HG02840 (cell line): ENCODE measurements around the gene INPP5F.
A peak's percentile ranks its signal among the peaks of the same experiment; 100 is the strongest.
"Not testable (repeated sequence)": the region's sequence is repeated elsewhere in the genome, so short reads cannot be mapped to it uniquely, and the experiment has no call there.

Experiments used
- ATAC-seq: cut with Tn5 transposase; IDR thresholded peaks from one replicate; pipeline ENCODE4 v1.9.1; 2021; ENCODE audit warnings: mild to moderate bottlenecking, moderate library complexity, moderate number of reproducible peaks; ENCODE audit not compliant: unreplicated experiment, low FRiP score

INPP5F gene

DNA sequence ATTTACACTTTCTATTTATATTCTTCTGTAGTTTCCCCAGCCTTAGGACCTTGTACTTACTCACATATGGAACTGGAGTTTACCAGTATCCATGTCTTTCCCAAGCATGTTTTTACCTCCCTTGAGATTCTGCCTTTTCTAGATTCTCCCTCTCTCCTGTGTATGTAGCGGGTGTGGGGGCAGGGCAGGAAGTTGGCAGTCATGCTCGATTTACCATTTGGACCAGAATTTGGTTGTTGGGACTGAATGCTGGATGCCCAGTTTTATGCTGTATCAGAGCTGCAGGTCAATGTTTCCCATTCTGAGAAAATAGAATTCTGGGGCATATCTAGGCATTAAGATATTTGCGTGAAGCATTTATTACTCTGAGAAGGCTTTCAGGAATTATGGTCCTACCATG lies 14.2 kb downstream of the INPP5F start:
- ATAC-seq: no peak

DNA sequence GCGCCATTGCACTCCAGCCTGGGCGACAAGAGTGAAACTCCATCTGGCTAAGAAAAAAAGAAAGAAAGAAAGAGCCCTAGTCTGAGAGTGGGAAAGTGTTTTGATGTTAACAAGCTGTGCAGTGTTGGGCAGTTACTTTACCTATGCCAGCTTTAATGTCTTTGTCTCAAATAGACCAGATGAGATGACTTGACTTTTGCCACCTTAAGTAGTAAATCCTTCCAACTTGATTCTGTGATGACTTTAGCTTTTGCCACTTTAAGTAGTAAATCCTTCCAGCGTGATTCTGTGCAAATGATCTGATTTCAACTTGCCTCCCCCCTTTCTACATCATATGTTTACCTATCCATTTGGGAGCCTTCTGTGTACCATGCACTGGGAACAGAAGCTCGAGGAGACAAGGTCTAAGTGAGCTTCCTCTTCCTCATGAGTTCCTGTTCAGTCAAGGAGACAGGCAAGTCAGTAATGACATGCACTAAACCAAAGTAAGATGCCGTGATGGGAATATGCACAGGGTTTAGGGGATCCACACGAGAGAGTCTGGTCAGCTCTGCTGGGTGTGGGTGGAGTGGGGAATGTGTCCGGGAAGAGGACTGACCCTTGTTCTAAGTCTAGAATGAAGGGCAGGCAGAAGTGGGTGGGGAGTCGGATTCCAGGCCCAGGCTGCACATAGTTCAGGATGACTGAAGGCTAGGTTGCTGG lies 17.2 kb downstream of the INPP5F start:
- ATAC-seq: no peak

DNA sequence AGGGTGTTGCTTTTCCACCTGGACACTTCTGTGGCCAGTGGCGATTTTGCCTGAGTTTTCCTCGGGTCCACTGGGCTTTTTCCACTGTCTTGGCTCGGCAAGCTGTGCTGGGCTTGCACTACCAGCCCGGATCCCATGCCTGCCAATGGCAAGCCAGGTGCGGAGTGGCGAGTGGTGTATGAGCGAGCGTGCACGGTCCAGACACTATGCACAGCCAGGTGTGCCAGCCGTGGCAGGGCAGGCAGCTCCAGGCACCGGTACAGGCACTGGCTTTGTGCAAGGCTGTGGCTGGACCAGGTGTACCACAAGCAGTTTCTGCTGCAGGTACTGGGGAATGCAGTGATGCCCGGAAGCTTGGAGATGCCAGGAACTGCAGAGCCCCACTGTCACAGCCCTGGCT lies 22.1 kb downstream of the INPP5F start:
- no peak for ATAC-seq

DNA sequence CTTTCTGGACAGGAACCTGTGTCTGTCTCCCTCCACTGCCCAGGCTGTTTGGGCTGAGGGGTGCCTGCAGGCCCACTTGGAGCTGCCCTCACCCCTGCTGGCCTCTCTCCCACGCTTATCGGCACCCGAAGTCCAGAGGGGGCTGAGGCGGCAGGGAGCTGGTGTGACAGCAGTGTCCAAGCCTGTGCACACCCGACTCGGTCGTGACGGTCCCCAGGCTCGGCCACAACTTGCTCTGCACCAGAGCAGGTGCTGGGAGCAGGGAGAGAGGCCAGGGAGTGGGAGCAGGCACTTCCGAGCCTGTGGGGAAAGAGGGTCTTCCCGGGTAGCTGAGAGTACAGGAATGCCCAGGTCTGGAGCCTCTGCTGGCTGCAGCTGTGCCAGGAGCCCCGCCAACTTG lies 23.0 kb downstream of the INPP5F start:
- ATAC-seq: no peak

DNA sequence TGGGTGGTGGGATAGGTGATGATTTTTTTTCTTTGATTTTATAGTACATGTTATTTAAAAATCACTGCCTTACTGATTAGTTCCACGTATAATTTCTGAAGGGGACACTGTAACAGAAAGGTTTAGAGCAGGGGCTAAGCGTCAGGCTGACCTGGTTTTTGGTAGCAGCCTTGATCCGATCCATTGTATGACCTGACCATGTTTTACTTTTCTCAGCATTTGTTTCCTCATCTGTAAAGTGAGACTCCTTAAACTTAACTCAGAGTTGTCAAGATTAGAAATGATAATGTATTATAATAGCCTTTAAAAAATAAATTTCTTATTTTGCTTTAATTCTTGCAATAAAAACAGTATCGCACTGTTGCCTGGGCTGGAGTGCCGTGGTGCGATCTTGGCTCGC lies 23.6 kb downstream of the INPP5F start:
- no peak for ATAC-seq

DNA sequence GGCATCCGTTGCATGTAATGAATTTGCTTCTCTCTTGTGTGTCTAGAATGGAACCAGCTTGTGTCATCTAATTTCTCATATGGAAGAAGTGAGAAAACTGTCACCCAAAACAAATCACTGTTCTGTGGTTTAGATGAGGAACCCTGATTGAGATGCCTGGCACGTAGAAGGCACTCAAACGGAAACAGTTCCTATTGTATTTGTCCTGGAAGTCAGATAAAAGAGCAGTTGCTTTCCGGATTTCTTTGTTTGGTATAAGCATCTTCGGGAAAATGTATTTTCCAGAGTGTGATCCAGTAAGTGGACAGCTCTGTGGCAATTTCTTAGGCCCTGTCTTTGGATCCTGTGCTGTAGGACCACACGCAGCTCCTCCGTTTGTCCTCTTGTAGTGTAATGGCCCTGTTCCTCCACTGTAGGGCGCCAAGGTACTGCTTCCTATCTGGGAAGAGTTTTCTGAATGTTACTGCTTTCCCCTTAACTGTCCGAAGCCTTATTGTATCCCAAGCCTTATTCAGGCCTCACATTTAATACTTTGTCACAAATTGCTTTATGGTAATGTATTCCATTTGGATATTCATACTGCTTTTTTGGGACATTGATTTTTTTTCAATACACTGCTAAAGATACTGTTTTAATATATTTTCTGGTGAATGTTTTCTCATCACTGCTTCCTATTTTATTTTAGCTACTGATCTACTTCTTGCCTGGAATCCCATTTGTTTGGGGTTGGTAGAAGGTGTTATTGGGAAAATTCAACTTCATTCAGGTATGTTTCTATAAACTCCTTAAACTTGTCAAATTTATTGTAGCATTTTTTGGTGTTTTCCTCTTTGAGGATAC lies 24.8 kb downstream of the INPP5F start:
- peak; percentile 58 for ATAC-seq

DNA sequence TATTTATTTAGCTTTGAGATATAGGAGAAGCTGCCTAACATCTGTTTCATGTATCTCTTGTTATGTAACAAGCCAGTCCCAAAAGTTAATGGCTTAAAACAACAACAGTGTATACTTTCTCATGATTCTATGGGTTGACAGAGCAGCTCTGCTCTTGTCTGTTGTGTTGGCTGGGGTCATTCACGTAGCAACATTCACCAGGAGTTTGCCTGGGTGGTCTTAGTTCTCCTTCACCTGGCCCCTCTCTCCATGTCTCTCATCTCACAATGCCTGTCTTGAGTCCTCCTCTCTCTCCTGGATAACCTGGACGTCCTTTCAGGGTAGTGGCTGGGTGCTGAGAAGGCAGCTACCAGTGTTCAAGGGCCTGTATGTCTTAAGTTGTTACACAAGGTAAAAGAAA lies 27.5 kb downstream of the INPP5F start:
- ATAC-seq: no peak

DNA sequence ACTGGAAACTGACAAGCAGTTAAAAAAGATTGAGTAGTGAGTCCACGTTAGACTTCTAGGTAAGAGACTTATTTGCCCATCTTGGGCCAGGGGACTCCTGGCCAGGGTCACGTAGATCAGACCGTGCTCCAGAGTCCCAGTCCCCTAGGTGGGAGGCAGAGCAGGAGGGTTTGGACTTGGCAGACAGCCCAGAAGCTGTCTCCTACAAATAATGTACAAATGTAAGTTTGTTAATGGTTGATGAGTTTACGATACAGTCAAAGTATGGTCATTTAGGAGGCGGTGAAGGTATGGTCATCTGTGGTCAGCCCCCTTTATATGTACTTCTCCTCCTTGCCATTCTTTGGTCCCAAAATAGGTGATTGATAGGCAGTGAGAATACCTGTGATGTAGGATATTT lies 28.2 kb downstream of the INPP5F start:
- ATAC-seq: no peak

DNA sequence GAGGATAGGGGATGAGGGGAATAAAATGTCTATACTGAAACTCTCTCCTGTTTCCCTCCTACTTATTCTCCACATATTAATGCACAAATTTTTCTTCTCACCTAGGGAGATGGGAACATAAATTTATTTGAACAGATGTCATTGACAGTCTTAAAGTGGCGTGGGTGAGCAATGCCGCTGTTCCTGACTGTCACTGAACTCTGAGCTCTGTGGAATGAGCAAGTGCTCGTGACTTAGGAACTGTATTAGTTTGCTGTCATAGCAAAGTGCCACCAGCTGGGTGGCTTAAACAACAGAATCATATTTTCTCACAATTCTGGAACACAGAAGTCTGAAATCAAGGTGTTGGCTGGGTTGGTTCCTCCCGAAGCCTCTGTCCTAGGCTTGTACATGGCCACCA lies 29.1 kb downstream of the INPP5F start:
- no peak for ATAC-seq

DNA sequence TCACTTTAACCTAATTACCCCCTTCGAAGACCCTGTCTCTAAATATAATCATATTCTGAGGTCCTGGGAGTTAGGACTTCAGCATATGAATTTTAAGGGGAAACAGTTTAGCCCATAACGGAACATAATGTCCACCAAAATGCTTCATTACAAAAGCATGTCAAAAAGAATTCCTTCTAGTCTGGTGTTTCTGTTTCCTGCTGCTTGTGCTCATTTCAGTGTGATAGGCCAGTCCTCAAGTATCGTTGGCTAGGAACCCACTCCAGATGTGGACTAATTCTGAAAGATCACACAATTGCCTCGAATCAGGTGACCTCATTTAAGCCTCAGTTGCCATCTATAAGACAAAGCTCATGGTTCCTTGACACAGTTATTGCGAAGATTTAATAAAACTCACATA lies 29.6 kb downstream of the INPP5F start:
- no peak for ATAC-seq

DNA sequence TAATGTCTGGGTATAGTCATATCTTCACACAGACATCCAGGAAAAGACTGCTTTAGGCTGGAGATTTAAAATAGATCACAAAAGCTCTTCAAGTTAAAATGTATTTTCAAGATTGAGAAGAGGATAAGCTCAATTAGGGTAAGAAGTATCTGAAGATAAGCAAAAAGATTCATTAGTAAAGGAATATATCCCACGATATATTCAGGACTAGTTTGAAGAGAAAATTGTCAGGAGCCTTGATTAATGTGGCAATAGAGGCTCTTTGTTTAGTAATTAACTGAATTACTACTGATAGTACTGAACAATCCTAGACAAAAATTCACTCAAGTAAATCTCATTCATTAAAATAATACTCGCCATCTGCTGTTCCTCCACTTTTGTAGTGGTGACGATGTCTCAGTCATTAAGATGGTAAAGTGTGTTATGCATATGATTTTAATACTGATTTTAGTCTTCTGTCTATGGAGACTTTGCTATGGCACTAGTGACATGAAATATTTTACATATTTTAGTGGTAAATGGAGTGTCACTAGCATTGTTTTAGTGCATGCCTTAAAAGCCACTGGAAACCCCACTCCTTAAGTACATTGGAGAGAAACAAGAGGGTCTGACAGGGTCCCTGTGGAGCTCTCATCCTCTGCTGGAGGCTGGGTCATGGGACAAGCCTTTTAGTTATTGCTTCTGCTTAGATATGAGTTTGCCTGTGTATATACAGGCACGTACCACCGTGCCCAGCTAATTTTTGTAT lies 32.8 kb downstream of the INPP5F start:
- ATAC-seq: no peak

DNA sequence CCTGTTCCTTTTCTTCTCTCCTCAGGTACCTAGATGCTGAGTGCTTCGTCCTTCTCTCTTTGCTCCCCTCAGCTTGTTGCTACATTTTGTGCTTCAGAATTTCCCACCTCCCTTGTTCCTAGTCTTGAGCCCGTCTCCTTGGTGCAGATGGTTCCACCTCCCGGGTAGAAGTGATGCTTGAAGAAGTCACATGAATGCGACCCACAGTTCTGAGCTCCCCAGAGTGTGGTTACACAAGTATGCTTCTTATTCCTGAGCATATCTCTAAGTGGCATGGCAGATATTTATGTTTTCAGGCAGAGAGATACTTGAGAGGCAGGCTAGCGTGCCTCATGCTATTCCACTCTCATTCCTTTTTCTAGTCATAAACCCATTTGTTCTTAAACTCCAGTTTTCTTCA lies 34.0 kb downstream of the INPP5F start:
- ATAC-seq: no peak

DNA sequence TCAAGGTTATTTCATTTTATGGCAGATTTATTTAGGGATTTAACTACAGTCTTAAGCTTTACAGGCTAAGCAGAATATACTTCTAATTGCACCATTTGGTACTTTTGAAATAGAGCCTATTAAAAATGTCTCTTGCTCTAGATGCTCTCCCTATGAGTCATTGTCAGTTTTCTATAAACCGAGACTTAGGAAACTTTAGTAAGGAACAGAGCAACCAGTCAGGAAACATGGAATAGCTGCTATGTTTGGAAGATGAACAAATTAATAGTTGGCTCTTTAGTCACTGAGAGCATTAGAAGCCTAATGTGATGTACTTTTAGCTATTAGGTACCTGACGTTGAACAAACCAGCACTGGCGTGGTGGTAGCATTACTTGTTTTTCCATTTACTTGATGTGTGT lies 35.3 kb downstream of the INPP5F start:
- ATAC-seq: no peak

DNA sequence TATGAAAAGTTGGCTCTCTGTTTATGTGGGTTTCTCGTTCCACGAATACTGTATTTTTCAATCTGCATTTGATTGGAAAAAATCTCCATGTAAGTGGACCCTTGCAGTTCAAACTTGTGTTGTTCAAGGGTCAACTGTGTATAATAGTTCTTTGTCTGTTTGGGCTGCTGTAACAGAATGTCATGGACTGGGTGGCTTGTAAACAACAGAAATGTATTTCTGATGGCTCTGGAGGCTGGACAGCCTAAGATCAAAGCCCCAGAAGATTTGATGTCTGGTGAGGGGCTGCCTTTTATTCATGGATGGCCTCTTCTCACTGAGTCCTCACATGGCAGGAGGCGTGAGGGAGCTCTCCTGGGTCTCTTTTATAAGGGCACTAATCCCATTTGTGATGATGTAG lies 36.2 kb downstream of the INPP5F start:
- ATAC-seq: no peak

DNA sequence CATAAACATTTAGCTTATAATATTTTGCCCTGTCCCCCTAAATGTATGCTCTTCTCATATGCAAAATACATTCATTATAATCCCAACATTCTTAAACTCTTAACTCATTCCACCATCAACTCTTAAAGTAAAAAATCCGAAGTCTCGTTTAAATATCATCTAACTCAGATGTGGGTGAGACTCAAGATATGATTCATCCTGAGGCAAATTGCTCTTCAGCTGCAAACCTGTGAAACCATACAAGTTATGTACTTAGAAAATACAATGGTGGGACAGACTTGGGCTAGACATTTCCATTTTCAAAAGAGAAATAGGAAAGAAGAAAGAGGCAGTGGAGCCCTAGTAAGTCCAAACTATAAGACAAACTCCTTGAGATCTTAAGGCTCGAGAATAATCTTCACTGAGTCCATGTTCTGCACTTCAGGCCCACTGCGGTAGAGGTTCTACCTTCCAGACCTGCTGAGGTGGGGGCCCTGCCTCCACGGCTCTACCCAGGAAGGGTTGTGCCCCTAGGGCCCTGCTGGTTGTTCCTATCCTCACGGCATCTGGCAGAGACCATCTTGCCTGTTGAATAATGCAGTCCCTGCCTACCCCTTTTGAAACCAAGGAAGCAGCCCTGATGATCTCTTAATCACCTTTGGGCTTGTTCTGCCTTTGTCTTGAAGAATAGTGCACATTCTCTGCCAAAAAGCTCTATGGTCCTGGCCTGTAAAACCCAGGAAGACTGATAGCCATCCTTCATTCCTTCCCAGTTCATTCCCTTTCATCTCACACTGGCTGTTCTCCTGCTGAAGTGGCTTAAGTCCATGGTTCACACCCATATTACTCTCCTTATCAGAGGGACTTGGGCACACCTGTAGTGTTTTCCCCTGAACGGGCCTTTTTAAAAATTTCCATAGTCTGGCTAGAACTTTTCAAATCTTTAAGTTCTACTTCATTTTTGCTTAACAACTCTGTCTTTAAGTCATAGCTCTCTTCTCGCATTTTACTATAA lies 37.3 kb downstream of the INPP5F start:
- ATAC-seq: no peak

DNA sequence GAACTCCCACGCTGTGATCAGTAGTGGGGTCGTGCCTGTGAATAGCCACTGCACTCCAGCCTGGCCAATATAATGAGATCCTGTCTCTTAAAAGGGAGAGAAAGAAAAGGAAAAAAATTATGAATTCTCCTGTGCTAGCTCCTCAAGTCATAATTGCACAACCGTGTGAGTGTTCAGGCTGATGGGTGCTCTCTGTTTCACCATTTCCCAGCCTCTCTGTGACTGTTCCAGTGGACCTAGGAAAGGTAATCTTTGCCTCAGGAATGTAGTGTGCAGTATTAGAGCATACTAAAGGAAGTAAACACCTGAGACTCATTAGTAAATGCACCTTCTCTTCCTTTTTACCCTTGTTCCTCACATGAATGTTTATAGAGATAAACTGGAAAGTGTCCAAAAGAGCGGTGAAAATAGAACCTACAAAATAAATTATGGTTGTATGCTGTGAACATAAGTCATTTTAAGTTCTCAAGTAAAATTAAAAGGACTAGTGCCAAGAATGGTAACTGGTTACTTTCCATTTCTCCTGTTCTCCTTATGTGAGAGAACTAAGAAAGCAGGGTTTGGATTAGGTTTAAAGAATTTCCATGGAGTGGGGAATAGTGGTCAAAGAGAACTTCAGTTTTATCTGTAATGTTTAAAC lies 42.7 kb downstream of the INPP5F start:
- no peak for ATAC-seq

DNA sequence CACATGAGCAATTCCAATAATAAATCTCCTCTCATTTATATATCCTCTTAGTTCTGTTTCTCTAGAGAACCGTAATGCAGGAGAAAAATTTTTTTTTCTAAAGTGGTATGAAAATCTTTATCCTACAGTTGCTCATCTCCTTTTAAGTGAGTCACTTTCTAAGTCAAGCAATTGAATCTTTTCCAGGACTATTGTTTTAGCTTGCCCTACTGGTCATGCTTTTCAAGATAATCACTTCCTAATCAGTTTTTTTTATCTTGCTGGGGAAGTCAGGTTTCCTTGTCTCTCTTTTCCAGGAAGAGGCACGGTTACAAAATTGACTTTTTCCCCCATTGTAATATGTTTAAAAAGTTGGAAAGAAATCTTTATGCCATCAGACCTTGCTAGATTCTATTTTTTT lies 44.0 kb downstream of the INPP5F start:
- no peak for ATAC-seq

DNA sequence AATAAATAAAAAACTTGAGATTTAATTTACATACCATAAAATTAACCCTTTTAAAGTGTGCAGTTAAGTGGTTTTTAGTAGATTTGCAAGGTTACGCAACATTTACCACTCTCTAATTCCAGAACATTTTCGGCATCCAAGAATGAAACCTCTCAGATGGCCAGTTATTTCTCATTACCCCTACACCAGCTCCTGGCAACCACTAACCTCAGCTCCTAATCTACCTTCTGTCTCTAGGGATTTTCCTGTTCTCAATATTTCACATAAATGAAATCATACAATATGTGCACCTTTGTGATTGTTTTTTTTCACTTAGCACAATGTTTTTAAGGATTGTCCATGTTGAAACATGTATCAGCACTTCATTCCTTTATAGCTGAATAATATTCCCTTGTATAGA lies 45.1 kb downstream of the INPP5F start:
- ATAC-seq: no peak

DNA sequence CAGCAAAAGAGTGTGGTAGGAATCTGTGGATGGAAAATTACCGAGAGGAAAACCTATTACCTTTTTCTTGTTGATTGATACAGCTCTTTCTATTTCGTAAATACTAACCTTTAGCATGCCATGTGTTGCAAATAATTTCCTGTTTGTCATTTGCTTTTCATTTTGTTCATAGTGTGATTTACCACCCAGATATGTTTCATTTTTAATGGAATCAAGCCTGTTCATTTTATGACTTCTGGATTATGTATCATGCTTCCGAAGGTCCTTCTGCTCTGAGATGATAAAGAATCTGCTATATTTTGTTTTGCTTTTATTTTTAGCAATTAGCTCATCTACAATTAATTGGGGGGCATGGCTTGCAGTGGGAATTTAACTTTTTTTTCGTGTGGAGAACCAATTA lies 46.5 kb downstream of the INPP5F start:
- no peak for ATAC-seq

DNA sequence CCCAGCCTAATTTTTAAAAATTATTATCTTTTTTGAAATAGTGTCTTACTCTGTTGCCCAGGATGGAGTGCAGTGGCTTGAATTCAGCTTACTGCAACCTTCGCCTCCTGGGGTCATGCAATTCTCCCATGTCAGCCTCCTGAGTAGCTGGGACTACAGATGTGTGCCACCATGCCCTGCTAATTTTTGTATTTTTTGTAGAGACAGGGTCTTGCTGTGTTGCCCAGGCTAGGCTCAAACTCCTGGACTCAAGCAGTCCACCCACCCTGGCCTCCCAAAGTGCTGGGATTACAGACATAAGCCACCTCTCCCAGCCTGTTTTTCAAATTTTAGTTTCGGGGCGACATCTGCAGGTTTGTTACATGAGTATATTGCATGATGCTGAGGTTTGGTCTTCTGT lies 47.2 kb downstream of the INPP5F start:
- not testable (repeated sequence) for ATAC-seq
